Transverse colon (tissue), 4 donors: ENCODE measurements around the gene GRK6. TPM values are rescaled to one million over a fixed set of nuclear protein-coding genes. Genes with fewer than 3 reads are reported as not detected.

ENCODE experiments used
- DNase-seq: peaks from one replicate; pipeline ENCODE4 v3.0.0-alpha.2; 2019
- H3K27ac ChIP-seq, 4 donors: fragments of 200-600 bp; sonication (generic); 2 replicates each; pipeline ENCODE4 v1.5.1; 2016 to 2018; ENCODE audit warnings: inconsistent platforms in 4 of 4
- H3K27me3 ChIP-seq: fragments of 200-600 bp; sonication (generic); 2 replicates; pipeline ENCODE4 v1.5.1; 2017; ENCODE audit warnings: inconsistent platforms
- H3K36me3 ChIP-seq, 4 donors: fragments of 200-600 bp; sonication (generic); 2 replicates each; pipeline ENCODE4 v1.5.1; 2017 to 2019; ENCODE audit warnings: inconsistent platforms in 4 of 4
- H3K4me1 ChIP-seq, 4 donors: fragments of 200-600 bp; sonication (generic); 2 replicates each; pipeline ENCODE4 v1.5.1; 2017 to 2020; ENCODE audit warnings: inconsistent platforms in 4 of 4
- H3K4me3 ChIP-seq, 4 donors: fragments of 200-600 bp; sonication (generic); 1 replicate in 1 of 4; 2 replicates in 3 of 4; pipeline versions ENCODE4 v1.5.1 to v1.6.1; 2017 to 2019; ENCODE audit warnings: inconsistent platforms in 4 of 4
- H3K9me3 ChIP-seq, 2 donors: fragments of 200-600 bp; sonication (generic); 2 replicates each; pipeline ENCODE4 v1.5.1; 2017 to 2019; ENCODE audit warnings: inconsistent platforms in 2 of 2
- CTCF ChIP-seq, 5 experiments: fragments of 200-600 bp in 3 of 5; fragments of 450-650 bp in 2 of 5; sonication (generic) in 3 of 5; IDR thresholded peaks; 1 replicate in 2 of 5; 2 replicates in 3 of 5; pipeline ENCODE4 v1.5.1; 2016 to 2017; ENCODE audit warnings: antibody characterized with exemption in 5 of 5, inconsistent platforms in 3 of 5, mild to moderate bottlenecking in 2 of 5, moderate library complexity in 1 of 5
- EP300 ChIP-seq: sonication (generic); formaldehyde crosslinking; IDR thresholded peaks from one replicate; pipeline ENCODE4 v1.6.1; 2017; ENCODE audit warnings: antibody characterized with exemption, low read depth
- POLR2A ChIP-seq: fragments of 450-650 bp; IDR thresholded peaks from one replicate; pipeline ENCODE4 v1.6.1; 2016; ENCODE audit warnings: antibody characterized with exemption, mild to moderate bottlenecking, moderate library complexity
- POLR2AphosphoS5 ChIP-seq, 3 donors: sonication (generic); formaldehyde crosslinking; IDR thresholded peaks; one replicate each; pipeline ENCODE4 v1.6.1; 2016; ENCODE audit warnings: antibody characterized with exemption in 3 of 3
- WGBS, 2 donors: methylation state at CpG; one replicate each; pipeline ENCODE4 v1.1.5; 2018; ENCODE audit warnings: low coverage in 1 of 2; 5-methylcytosine and 5-hydroxymethylcytosine counted together
- in situ Hi-C, 4 donors: fragments of 200-750 bp; cut with MboI; loops; one replicate each; pipeline versions ENCODE4 v1.15.0 to v1.15.1; 2017; ENCODE audit warnings: low sequenced_read_pairs in 3 of 4, low pct_ligation_motif_present in 1 of 4, low pct_unique_long_range_greater_than_20kb in 1 of 4
- intact Hi-C: fragments of 100-400 bp; cut with DNase I; formaldehyde crosslinking; loops from one replicate; pipeline ENCODE4 v1.15.1; 2023; ENCODE audit warnings: low total_unique reads
- total RNA-seq, 4 donors: library from RNA; depleted of rRNA; stranded (reverse); fragments of >200 nt; gene quantifications; one replicate each; pipeline ENCODE4 v1.1.0, GENCODE V29; 2016

GRK6 gene
- total RNA-seq, 4 donors from 2014 or later, result 21.5 to 40.5 (median 36.4) TPM

GRCh38 chr5:177476531-177477233, 50.2 kb downstream of the GRK6 start:
- Histone ChIP-seq H3K27ac (peak overlapping the region; percentile 72 to 91 (median 78)), H3K27me3 (peaks cover 14% of the 10 kb centered on the region), H3K9me3 (no peaks in the 10 kb centered on the region), H3K4me3 (no peak overlapping the region), H3K36me3 (no peaks in the 10 kb centered on the region), H3K4me1 (peaks cover 28 to 52% (median 31%) of the 10 kb centered on the region in 4 donors)
- TF ChIP-seq POLR2A (no peak), POLR2AphosphoS5 (IDR thresholded peaks at IDR 0.05) (peak; percentile 27 to 52 (median 30))
- in situ Hi-C loops (no loop called here), intact Hi-C loops (no loop called here)
- 77% methylated on average over 16 of the region's 18 CpGs; no CpG with 5 or more reads in 1 of the 2 donors for whole genome bisulfite sequencing, 2 donors
- DNase-seq, result peak; percentile 46

GRCh38 chr5:177477701-177478477, 51.4 kb downstream of the GRK6 start:
- peaks cover 17 to 40% (median 20%) of the 10 kb centered on the region in 4 donors for H3K4me1 ChIP-seq

GRCh38 chr5:177478711-177479646, 52.5 kb downstream of the GRK6 start:
- intact Hi-C loops (no loop called here), in situ Hi-C loops (no loop called here)
- Histone ChIP-seq H3K27ac (peak overlapping the region; percentile 72 to 91 (median 78)), H3K4me1 (peaks cover 17 to 41% (median 24%) of the 10 kb centered on the region in 4 donors), H3K36me3 (no peaks in the 10 kb centered on the region), H3K9me3 (no peaks in the 10 kb centered on the region), H3K4me3 (no peak overlapping the region), H3K27me3 (peaks cover 2% of the 10 kb centered on the region)
- TF ChIP-seq POLR2A (no peak), EP300 (no peak), POLR2AphosphoS5 (IDR thresholded peaks at IDR 0.05) (peak; percentile 49 to 83 (median 80)), CTCF (IDR thresholded peaks at IDR 0.05) (no peak)
- WGBS, 2 donors, result 13 to 57% methylated on average over 3 to 18 of the region's 18 CpGs
- peak; percentile 69 for DNase-seq

More at GRCh38 chr5:177477701-177478477, 51.4 kb downstream of the GRK6 start:
- intact Hi-C loops, result no loop called here
- Histone ChIP-seq H3K36me3 (no peaks in the 10 kb centered on the region), H3K27ac (peak overlapping the region; percentile 72 to 91 (median 78)), H3K4me3 (no peak overlapping the region), H3K27me3 (peaks cover 4% of the 10 kb centered on the region), H3K9me3 (no peaks in the 10 kb centered on the region)
- DNase-seq, result no peak
- in situ Hi-C loops, result no loop called here
- 84 to 90% methylated on average over 4 to 13 of the region's 13 CpGs for WGBS, 2 donors
- TF ChIP-seq POLR2A, result no peak
- no peak for TF ChIP-seq POLR2AphosphoS5 (IDR thresholded peaks at IDR 0.05)
- TF ChIP-seq CTCF (IDR thresholded peaks at IDR 0.05), result no peak
- no peak for TF ChIP-seq EP300

- no peak for DNase-seq
- TF ChIP-seq POLR2A (no peak), EP300 (no peak), CTCF (IDR thresholded peaks at IDR 0.05) (no peak), POLR2AphosphoS5 (IDR thresholded peaks at IDR 0.05) (peak in 1 of 3 donors; percentile 22)
- 54 to 80% methylated on average over 2 to 14 of the region's 14 CpGs for WGBS, 2 donors
These were observed 53.3 kb downstream of the GRK6 start for GRCh38 chr5:177479774-177480173.

More at GRCh38 chr5:177479774-177480173, 53.3 kb downstream of the GRK6 start:
- Histone ChIP-seq H3K36me3 (no peaks in the 10 kb centered on the region), H3K4me3 (no peak overlapping the region), H3K9me3 (no peaks in the 10 kb centered on the region), H3K27ac (peak overlapping the region; percentile 72 to 91 (median 78)), H3K27me3 (no peaks in the 10 kb centered on the region), H3K4me1 (peaks cover 17 to 46% (median 24%) of the 10 kb centered on the region in 4 donors)
- intact Hi-C loops (no loop called here), in situ Hi-C loops (no loop called here)
